HG02642 (cell line): ENCODE results near the gene CLEC12A.
"Not testable (repeated sequence)": the region's sequence is repeated elsewhere in the genome, so short reads cannot be mapped to it uniquely, and the experiment has no call there.

Experiments used
- ATAC-seq: cut with Tn5 transposase; IDR thresholded peaks from one replicate; pipeline ENCODE4 v1.9.1; 2021; ENCODE audit warnings: mild to moderate bottlenecking; ENCODE audit not compliant: unreplicated experiment, poor library complexity

The CLEC12A gene

GRCh38 chr12:9971181-9971580, at the start of gene CLEC12A:
Gene CLEC12A (plus strand): TSS chr12:9971409. CDS start chr12:9971597, 188 bp downstream.
- ATAC-seq = no peak

GRCh38 chr12:9922429-9922828, 48.8 kb upstream of the CLEC12A start:
- ATAC-seq = no peak

GRCh38 chr12:9925705-9926393, 45.4 kb upstream of the CLEC12A start:
- no peak for ATAC-seq

- no peak for ATAC-seq
Observed at GRCh38 chr12:9926876-9927275, 44.3 kb upstream of the CLEC12A start.

- no peak for ATAC-seq
Observed at GRCh38 chr12:9928607-9929006, 42.6 kb upstream of the CLEC12A start.

GRCh38 chr12:9931245-9931644, 40.0 kb upstream of the CLEC12A start:
- no peak for ATAC-seq

GRCh38 chr12:9932270-9932669, 38.9 kb upstream of the CLEC12A start, which contains the start of gene CLEC2A:
Gene CLEC2A (minus strand): TSS chr12:9932370. CDS start chr12:9932329, 41 bp downstream.
- no peak for ATAC-seq

- ATAC-seq = no peak
Observed at GRCh38 chr12:9933958-9934357, 37.3 kb upstream of the CLEC12A start.

- no peak for ATAC-seq
Observed at GRCh38 chr12:9935026-9935425, 36.2 kb upstream of the CLEC12A start.

- no peak for ATAC-seq
Observed at GRCh38 chr12:9936591-9936990, 34.6 kb upstream of the CLEC12A start.

GRCh38 chr12:9940375-9940774, 30.8 kb upstream of the CLEC12A start:
- no peak for ATAC-seq

- no peak for ATAC-seq
Observed at GRCh38 chr12:9941838-9942237, 29.4 kb upstream of the CLEC12A start.

GRCh38 chr12:9943240-9943639, 28.0 kb upstream of the CLEC12A start:
- peak; percentile 84 for ATAC-seq

GRCh38 chr12:9944391-9944790, 26.8 kb upstream of the CLEC12A start:
- no peak for ATAC-seq

GRCh38 chr12:9947674-9948073, 23.5 kb upstream of the CLEC12A start:
- ATAC-seq = no peak

- peak; percentile 94 for ATAC-seq
Observed at GRCh38 chr12:9948606-9949296, 22.5 kb upstream of the CLEC12A start.

- ATAC-seq = no peak
Observed at GRCh38 chr12:9951026-9951675, 20.1 kb upstream of the CLEC12A start.

- not testable (repeated sequence) for ATAC-seq
Observed at GRCh38 chr12:9952954-9953729, 18.1 kb upstream of the CLEC12A start.

GRCh38 chr12:9957834-9958233, 13.4 kb upstream of the CLEC12A start:
- ATAC-seq = no peak

GRCh38 chr12:9960590-9960989, 10.6 kb upstream of the CLEC12A start:
- no peak for ATAC-seq

- peak; percentile 45 for ATAC-seq
Observed at GRCh38 chr12:9961106-9961505, 10.1 kb upstream of the CLEC12A start.
